Astrocyte (in vitro differentiated cells and primary cell): ENCODE results near the gene CCR8. TPM values are rescaled to one million over a fixed set of nuclear protein-coding genes. Genes with fewer than 3 reads are reported as not detected.
"Not testable (repeated sequence)": the region's sequence is repeated elsewhere in the genome, so short reads cannot be mapped to it uniquely, and the experiment has no call there.

Experiments used
- DNase-seq: peaks from one replicate; pipeline ENCODE4 v3.0.0-alpha.2; 2010; ENCODE audit warnings: low read depth
- FAIRE-seq: peaks from 2 replicates; lab custom pipeline; 2011; peaks lifted over from hg19 to GRCh38; lab: Jason Lieb, UNC
- H2AFZ ChIP-seq: 2 replicates; pipeline ENCODE4 v1.6.0; 2012; ENCODE audit warnings: low read depth, low read length, inconsistent platforms
- H3K27ac ChIP-seq: 2 replicates; pipeline ENCODE4 v1.5.1; 2011; ENCODE audit warnings: low read depth, low read length, inconsistent platforms
- H3K27me3 ChIP-seq: 2 replicates; pipeline ENCODE4 v1.6.0; 2011; ENCODE audit warnings: low read length, inconsistent platforms; ENCODE audit not compliant: insufficient read depth
- H3K36me3 ChIP-seq: 2 replicates; pipeline ENCODE4 v1.5.1; 2011; ENCODE audit warnings: low read length, inconsistent platforms; ENCODE audit not compliant: insufficient read depth
- H3K4me1 ChIP-seq: 2 replicates; pipeline ENCODE4 v1.5.1; 2011; ENCODE audit warnings: low read length, inconsistent platforms; ENCODE audit not compliant: insufficient read depth
- H3K4me2 ChIP-seq: 2 replicates; pipeline ENCODE4 v1.6.0; 2012; ENCODE audit warnings: low read length, inconsistent platforms
- H3K4me3 ChIP-seq: 2 replicates; pipeline ENCODE4 v1.5.1; 2011; ENCODE audit warnings: low read depth, mild to moderate bottlenecking, low read length, inconsistent platforms; ENCODE audit not compliant: insufficient read depth
- H3K79me2 ChIP-seq: 2 replicates; pipeline ENCODE4 v1.6.0; 2012; ENCODE audit warnings: mild to moderate bottlenecking, low read length, inconsistent platforms; ENCODE audit not compliant: insufficient read depth
- H3K9ac ChIP-seq: 2 replicates; pipeline ENCODE4 v1.6.0; 2012; ENCODE audit warnings: mild to moderate bottlenecking, low read length, inconsistent platforms
- H3K9me3 ChIP-seq: 2 replicates; pipeline ENCODE4 v1.5.1; 2012; ENCODE audit warnings: low read depth, mild to moderate bottlenecking, low read length, inconsistent platforms; ENCODE audit not compliant: insufficient read depth
- H4K20me1 ChIP-seq: 2 replicates; pipeline ENCODE4 v1.6.0; 2012; ENCODE audit warnings: low read length, inconsistent platforms; ENCODE audit not compliant: insufficient read depth
- H3K27ac Mint-ChIP-seq: one replicate; pipeline ENCODE4 v1.8.0; 2021; ENCODE audit warnings: mild to moderate bottlenecking, mixed read lengths; ENCODE audit not compliant: unreplicated experiment
- H3K27me3 Mint-ChIP-seq: one replicate; pipeline ENCODE4 v1.8.0; 2021; ENCODE audit warnings: low read depth, mixed read lengths; ENCODE audit not compliant: unreplicated experiment
- H3K36me3 Mint-ChIP-seq: one replicate; pipeline ENCODE4 v1.8.0; 2021; ENCODE audit warnings: low read depth, mixed read lengths; ENCODE audit not compliant: unreplicated experiment
- H3K4me1 Mint-ChIP-seq: one replicate; pipeline ENCODE4 v1.8.0; 2021; ENCODE audit warnings: low read depth, mixed read lengths; ENCODE audit not compliant: unreplicated experiment
- H3K4me3 Mint-ChIP-seq: one replicate; pipeline ENCODE4 v1.8.0; 2021; ENCODE audit warnings: mild to moderate bottlenecking, moderate library complexity, mixed read lengths; ENCODE audit not compliant: unreplicated experiment
- H3K9me3 Mint-ChIP-seq: one replicate; pipeline ENCODE4 v1.8.0; 2021; ENCODE audit warnings: mild to moderate bottlenecking, mixed read lengths; ENCODE audit not compliant: unreplicated experiment
- EZH2 ChIP-seq: IDR thresholded peaks from 2 replicates; pipeline ENCODE4 v1.6.1; 2012; ENCODE audit warnings: mild to moderate bottlenecking, low read length, inconsistent platforms; ENCODE audit not compliant: insufficient read depth
- total RNA-seq: library from RNA; stranded (reverse); gene quantifications from 2 replicates; pipeline ENCODE4 v1.2.1, GENCODE V29; 2021
- TF ChIP-seq, protein P1 (sequence below): IDR thresholded peaks from 2 replicates; pipeline ENCODE4 v1.5.1; 2011; ENCODE audit warnings: low read depth, mild to moderate bottlenecking, inconsistent platforms, low read length, moderate library complexity; ENCODE audit not compliant: insufficient read depth

Gene CCR8
- total RNA-seq, 1 donor from 2014 or later, result not detected

- no peaks in the 10 kb centered on the region for H3K27me3 ChIP-seq
- no peak overlapping the region for H3K4me2 ChIP-seq
- H3K36me3 ChIP-seq, result no peaks in the 10 kb centered on the region
- Mint-ChIP-seq H3K27me3 (no peaks in the 10 kb centered on the region), H3K4me1 (no peaks in the 10 kb centered on the region), H3K36me3 (no peaks in the 10 kb centered on the region), H3K9me3 (peaks cover 8% of the 10 kb centered on the region), H3K4me3 (no peak overlapping the region), H3K27ac (no peak overlapping the region)
- no peak overlapping the region for H3K27ac ChIP-seq
- H3K4me1 ChIP-seq, result no peaks in the 10 kb centered on the region
- DNase-seq (no peak), FAIRE-seq (no peak)
- TF ChIP-seq, protein P1, sequence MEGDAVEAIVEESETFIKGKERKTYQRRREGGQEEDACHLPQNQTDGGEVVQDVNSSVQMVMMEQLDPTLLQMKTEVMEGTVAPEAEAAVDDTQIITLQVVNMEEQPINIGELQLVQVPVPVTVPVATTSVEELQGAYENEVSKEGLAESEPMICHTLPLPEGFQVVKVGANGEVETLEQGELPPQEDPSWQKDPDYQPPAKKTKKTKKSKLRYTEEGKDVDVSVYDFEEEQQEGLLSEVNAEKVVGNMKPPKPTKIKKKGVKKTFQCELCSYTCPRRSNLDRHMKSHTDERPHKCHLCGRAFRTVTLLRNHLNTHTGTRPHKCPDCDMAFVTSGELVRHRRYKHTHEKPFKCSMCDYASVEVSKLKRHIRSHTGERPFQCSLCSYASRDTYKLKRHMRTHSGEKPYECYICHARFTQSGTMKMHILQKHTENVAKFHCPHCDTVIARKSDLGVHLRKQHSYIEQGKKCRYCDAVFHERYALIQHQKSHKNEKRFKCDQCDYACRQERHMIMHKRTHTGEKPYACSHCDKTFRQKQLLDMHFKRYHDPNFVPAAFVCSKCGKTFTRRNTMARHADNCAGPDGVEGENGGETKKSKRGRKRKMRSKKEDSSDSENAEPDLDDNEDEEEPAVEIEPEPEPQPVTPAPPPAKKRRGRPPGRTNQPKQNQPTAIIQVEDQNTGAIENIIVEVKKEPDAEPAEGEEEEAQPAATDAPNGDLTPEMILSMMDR, result no peak
- no peak for TF ChIP-seq EZH2
- no peak overlapping the region for H3K4me3 ChIP-seq
- H3K79me2 ChIP-seq, result no peaks in the 10 kb centered on the region
- H3K9ac ChIP-seq, result no peak overlapping the region
- no peaks in the 10 kb centered on the region for H4K20me1 ChIP-seq
- H2AFZ ChIP-seq, result no peak overlapping the region
- H3K9me3 ChIP-seq, result no peaks in the 10 kb centered on the region
These were observed 10.3 kb upstream of the CCR8 start for GRCh38 chr3:39319249-39319648.

- not testable (repeated sequence) for H3K27ac Mint-ChIP-seq, H3K4me1 Mint-ChIP-seq
These were observed 7.9 kb upstream of the CCR8 start for GRCh38 chr3:39321574-39321983.

DNA sequence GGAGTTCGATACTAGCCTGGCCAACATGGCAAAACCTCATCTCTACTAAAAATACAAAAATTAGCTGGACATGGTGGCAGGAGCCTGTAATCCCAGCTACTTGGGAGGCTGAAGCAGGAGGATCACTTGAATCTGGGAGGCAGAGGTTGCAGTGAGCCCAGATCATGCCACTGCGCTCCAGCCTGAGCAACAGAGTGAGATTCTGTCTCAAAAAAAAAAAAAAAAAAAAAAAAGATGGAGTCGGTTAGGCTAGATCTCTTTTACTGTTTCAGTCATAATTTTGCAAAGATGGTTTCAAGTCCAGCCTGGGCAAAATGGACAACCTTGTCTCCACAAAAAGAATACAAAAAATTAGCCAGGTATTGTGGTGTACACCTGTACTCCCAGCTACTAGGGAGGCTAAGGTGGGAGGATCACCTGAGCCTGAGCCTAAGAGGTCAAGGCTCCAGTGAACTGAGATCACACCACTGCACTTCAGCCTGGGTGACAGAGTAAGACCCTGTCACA lies 7.2 kb upstream of the CCR8 start:
- H3K9me3 ChIP-seq, result not testable (repeated sequence)

More at GRCh38 chr3:39321574-39321983, 7.9 kb upstream of the CCR8 start:
- not testable (repeated sequence) for H3K4me3 Mint-ChIP-seq, FAIRE-seq, H3K79me2 ChIP-seq, H3K4me3 ChIP-seq, DNase-seq, H3K4me2 ChIP-seq, H3K27ac ChIP-seq, H3K27me3 Mint-ChIP-seq, H3K36me3 ChIP-seq, H3K36me3 Mint-ChIP-seq, H2AFZ ChIP-seq, H3K4me1 ChIP-seq, H3K27me3 ChIP-seq, H3K9me3 Mint-ChIP-seq, H3K9me3 ChIP-seq, H4K20me1 ChIP-seq, H3K9ac ChIP-seq

More for the DNA sequence above, 7.2 kb upstream of the CCR8 start:
- not testable (repeated sequence) for H4K20me1 ChIP-seq, DNase-seq, H3K4me2 ChIP-seq, H3K36me3 Mint-ChIP-seq, H3K4me3 Mint-ChIP-seq, H3K27ac Mint-ChIP-seq, H3K27me3 ChIP-seq, H3K27ac ChIP-seq, H3K9me3 Mint-ChIP-seq, H3K79me2 ChIP-seq, H3K9ac ChIP-seq, H3K27me3 Mint-ChIP-seq, FAIRE-seq, H3K4me1 Mint-ChIP-seq, H3K4me1 ChIP-seq, H3K4me3 ChIP-seq, H3K36me3 ChIP-seq, H2AFZ ChIP-seq
